Measurements from ENCODE around the gene HACD2.

The HACD2 gene

DNA sequence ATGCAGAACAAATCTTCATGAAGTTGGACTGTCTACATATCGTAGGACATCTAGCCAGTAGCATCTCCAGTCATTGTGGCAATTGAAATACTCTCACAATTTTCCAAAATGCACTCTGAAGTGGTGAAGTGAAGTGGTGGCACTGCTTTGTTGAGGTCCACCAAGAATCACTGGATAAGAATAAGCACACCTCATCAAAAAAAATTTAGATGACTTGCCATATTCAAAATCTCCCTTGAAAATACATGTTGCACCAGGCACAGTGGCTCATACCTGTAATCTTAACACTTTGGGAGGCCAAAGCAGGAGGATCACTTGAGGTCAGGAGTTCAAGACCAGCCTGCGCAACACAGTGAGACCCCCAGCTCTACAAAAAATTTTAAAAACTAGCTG lies 12.9 kb downstream of the HACD2 start:
- DNase-seq (ENCODE audit: low read depth in 2 of 2, low spot score in 1 of 2), result no peak

DNA sequence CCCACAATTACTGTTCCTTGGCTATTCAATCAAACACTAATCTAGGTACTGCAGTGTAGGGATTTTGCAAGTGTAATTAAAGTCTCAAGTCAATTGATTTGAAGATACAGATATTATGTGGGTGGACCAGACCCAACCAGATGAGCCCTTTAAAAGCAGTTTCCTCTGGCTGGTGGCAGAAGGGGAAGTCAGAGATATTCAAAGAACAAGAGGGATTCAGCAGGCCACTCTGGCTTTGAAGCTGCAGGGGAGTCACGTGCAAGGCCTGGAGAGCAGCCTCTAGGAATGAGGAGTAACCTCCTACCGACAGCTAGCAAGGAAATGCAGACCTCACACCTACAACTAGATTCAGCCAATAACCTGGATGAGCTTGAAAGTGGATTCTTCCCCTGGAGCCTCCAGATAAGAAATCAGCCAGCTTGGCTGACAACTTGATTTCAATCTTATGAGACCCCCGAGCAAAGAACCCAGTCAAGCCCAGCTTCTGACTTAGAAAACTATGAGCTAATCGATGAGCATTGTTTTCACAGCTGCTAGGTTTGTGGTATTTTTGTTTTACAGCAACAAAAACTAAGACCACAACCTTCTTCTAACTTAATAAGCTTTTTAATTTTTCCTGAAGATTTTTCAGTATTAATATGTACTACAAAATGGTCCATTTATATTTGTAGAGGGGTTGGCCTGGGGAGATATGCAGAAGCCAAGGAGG lies 13.4 kb downstream of the HACD2 start:
- no peak for DNase-seq (ENCODE audit: low read depth in 2 of 2, low spot score in 1 of 2)

DNA sequence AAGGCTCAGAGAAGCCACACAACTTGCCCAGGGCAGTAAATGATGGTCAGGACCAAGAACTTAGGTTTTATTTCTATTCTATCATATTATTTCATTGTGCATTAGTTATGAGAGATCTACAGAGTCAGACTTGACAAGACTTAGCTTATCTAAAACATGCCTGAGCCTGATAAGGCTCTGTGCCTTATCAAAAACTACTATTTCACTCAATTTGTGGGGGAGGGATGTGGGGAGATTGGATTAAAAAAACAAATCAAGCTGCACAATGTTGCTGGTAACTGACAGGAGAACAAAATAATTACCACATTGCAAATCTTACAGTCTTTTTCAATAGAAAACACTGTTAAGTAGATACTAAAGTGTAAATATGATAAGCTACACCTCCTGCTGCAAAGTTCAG lies 16.0 kb downstream of the HACD2 start:
- no peak for DNase-seq (ENCODE audit: low read depth in 2 of 2, low spot score in 1 of 2)

DNA sequence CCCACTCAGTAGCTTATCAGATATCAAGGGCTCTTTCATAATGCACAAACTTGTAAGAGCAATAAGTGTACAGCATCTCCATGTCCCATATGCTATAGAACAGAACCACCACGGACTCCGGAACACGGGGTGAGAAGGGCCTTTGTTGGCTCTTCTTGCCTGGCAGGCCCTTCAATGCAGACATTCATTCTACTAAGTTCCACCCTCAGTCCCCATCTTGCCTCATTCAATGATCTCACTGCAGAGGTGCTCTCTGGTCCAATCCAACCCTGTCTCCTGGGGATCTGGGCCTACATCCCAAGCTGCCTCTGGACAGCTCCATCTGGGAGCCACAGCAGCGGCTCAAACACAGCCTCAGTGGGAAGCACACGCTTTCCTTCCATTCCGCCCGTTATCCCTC lies 16.8 kb downstream of the HACD2 start:
- DNase-seq (ENCODE audit: low read depth in 2 of 2, low spot score in 1 of 2), result no peak

DNA sequence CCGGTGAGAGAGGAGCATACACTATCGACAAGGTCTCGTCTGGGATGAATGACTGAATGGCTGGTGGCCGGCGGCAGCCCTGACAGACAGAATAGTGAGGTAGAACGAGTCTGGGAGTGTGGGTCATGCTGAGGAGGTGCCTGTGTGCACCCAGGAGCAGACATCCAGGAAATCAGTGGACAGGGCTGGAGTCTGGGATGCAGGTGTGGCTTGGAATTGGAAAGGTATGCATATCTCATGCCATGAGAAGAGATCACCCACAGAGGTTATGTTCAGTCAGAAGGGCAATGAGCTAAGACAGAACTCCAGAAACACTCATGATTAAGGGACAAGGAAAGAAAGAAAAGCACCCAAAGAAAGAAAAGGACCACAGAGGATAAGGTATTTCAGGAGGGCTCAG lies 20.8 kb downstream of the HACD2 start:
- DNase-seq (ENCODE audit: low read depth in 2 of 2, low spot score in 1 of 2), result no peak

DNA sequence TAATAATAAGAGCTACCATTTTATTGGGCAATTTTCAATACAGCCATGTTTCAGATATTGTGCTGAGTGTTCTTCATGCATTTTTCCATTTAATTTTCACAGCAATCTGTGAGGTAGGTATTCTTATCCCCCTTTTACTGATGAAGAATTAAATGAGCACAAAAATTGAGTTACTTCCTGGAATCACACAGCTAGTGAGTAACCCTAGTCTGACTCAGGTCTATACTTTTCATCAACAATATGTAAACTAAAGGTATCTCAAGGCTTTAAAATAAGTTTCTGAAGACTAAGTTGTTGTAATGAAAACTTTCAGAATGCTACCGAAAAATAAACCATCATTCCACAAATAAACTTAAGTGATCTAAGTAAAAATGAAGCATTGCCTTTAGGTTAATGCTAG lies 22.3 kb downstream of the HACD2 start:
- DNase-seq (ENCODE audit: low read depth in 2 of 2, low spot score in 1 of 2), result no peak

DNA sequence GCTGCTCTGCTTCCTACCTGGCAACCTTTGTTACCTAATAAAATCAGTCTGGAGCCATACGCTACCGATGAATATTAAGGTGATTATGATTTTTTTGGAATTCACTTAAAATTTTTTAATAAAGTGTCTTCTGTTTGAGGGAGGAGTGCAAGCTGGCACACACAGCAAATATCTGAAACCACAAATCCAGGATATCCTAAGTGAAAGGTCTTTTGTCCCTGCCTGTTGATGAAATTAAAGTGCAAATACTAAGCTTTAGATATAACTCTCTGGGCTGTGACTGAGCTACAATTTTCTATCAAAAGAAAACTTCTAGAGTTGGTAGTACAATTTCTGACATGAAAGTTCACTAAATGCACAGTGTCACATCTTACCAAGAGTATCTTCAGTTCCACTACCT lies 23.7 kb downstream of the HACD2 start:
- DNase-seq (ENCODE audit: low read depth in 2 of 2, low spot score in 1 of 2), result no peak

DNA sequence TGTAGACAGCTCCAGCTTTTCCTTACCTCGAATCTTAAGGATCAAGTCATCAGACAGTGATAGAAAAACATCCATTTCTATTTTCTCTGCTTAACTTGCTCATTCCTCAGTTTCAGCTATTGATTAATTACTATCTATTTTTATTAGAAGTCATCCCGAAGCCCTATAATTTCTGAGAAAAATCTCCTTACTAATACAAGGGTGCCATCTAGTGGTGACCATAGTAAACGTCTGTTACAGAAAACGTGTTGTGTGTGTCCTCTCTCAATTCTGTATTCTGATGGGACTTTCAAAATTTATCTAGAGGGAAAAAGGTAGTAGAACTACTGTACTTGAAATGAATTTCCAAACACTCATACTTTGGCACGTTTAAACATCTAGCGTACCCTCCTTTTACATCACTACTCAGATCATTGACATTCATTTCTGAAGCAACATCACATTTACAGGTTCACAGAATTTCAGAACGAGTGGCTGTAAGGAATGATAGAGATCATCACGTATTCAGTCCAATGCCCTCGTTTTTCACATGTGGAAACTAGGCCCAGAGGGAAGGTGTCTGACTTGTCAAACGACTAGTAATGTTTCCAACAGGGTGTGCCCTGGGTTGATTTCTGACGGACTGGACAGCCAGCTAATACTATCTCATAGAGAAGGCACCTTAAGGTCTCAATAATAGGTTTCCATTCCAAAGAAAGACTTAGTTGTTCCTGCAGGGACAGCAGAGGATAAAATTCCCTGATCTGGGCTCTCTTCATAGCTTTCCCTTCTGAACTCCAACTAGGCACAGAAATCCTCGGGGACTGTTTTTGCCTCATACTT lies 25.6 kb downstream of the HACD2 start:
- no peak for DNase-seq (ENCODE audit: low read depth in 2 of 2, low spot score in 1 of 2)

DNA sequence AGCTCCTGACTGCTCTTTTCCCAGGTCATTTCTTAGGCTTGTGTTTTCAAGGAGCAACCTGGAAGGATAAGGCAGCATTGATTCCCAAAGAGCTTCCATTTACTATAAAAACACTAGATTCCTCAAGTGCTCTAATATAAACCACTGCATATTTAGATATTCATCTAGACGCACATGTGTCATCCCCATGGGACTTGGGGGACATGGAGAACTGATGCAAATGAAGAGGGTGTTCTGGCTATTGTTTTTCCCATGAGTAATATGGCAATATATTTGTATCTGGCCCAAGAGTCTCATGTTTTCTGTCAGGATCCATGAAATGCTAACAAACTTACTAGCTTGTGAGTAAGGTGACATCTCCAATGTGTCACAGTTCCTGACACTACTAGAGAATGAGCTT lies 31.3 kb downstream of the HACD2 start:
- DNase-seq (ENCODE audit: low read depth in 2 of 2, low spot score in 1 of 2), result no peak

DNA sequence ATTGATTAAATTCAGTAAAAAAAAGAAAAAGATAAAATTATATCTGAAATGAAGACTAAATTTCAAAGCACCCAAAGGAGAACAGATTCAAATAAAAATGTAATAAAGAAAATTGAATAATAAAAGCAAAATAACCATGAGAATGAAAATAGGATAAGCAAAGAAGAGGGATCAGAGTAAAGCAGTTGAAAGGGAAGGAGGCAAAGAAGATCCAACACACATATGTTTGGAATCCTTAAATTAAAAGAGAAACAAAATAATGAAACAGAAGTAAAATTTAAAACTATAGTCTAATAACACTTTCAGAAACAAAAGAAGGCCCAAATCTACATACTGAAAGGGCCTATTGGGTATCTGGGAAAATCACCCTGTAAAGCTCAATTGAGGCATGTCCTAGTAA lies 32.1 kb downstream of the HACD2 start:
- no peak for DNase-seq (ENCODE audit: low read depth in 2 of 2, low spot score in 1 of 2)

DNA sequence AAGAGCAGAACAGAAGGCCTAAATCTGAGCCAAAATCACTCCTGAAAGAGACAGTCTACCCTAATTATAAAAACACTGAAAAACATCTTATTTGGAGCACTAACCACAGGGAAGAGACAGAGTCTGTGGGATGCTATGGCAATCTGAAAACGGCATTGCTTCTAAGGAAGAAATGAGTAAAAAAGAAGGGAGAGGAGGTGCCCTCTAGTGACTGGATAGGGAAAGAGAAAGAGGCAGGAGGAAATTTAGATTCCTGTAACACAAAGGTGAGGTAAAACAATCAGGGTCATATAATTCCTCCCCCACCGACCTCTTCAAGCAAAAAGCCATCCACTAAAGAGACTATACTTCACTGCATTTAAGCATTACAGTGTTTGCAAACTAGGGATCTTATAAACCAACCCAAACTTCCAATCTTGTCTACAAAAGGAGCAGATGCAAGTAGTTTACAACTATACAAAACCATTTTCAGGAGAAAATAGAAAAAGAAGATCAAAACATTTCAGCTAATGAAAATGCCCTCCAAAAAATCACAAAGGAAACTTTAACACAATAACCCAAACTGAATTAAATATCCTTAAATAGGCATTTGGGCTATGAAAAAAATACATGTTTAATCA lies 32.6 kb downstream of the HACD2 start:
- DNase-seq (ENCODE audit: low read depth in 2 of 2, low spot score in 1 of 2), result no peak

DNA sequence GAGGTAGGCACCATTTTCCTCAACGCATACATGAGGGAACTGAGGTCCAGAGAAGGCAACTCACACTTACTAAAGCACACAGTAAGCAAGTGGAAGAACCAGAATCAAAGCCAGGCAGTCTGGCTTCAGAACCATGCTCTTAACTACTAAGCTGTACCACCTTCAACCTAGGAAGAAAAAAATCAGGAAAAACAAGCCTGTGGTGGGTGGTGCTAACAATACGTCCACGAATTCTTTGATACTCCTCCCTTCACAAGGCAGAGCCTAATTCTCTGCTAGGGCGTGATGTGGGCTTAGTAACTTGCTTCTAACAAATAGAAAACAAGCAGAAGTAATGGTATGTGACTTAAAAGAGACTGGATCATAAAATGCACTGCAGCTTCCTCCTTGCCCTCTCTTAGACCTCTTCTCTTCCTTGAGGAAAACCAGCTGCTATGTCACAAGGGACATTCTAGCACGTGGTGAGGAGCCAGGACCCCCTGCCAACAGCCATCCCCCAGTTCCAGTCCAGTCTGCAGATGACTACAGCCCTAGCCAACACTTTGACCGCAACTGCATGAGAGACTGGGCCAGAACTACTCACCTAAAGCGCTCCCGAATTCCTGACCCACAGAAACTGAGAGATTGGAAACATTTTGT lies 36.9 kb downstream of the HACD2 start:
- DNase-seq (ENCODE audit: low read depth in 2 of 2, low spot score in 1 of 2), result no peak

DNA sequence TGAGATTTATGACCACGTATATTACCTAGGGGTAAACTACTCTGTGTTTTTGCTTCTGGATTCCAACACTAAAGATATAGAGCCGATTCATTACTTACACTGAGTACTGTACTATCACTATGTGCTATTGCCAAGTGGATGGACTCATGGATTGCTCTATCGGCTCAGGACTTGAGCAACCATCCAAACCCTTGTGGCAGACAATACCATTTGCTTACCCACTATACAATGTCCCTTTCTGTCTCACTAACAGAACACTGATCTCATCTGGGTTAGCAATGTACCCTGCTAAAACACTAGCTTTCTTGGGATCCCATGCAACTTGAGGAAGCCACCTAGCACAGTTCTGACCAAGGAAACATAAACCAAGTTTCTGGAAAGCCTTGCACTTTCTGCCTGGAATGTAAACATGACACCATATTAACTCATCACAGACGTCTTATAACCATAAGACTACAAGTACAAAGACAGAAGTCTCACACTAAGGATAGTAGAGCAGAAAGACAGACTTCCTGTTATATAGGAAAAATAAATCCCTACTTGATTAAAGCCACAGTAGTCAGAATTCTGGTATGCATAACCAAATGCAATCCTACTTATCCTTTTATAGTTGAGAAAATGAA lies 38.6 kb downstream of the HACD2 start:
- DNase-seq (ENCODE audit: low read depth in 2 of 2, low spot score in 1 of 2), result no peak

DNA sequence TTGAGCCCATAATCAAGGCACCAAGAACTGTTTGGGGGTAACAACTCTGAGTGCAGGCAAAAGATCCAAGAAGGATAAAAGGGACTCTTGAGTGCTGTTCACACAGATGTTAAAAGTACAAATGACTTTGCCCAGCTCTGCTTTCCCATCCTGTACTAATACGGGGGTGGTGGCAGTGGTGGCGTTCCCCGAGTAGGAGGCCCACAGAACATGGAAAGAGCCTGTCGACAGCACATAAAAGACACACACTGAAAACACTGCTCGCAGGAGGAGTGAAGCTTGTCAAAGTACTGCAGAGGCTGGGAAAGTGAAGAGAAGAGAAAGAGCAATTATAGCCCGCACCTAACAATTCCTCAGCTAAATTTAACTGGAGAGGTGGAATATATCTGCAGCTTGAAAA lies 40.9 kb downstream of the HACD2 start:
- DNase-seq (ENCODE audit: low read depth in 2 of 2, low spot score in 1 of 2), result no peak

DNA sequence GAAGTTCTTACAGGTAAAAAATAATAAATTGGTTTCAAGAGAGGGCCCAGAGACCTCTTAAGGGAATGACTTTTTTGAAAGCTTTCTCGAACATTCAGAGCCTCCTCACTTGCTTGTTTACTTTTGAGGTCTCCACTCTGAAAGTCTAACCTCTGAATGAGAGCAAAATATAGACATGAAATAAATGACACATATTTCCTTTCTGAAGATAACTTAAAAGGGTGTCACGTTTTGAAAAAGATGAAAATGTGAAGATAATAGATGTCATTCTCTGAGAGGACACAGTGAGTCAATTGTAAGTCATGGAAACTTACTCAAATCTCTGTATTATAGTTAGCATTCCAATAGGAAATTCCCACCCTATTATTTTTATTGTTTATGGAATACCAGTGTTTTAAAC lies 44.6 kb downstream of the HACD2 start:
- no peak for DNase-seq (ENCODE audit: low read depth in 2 of 2, low spot score in 1 of 2)

DNA sequence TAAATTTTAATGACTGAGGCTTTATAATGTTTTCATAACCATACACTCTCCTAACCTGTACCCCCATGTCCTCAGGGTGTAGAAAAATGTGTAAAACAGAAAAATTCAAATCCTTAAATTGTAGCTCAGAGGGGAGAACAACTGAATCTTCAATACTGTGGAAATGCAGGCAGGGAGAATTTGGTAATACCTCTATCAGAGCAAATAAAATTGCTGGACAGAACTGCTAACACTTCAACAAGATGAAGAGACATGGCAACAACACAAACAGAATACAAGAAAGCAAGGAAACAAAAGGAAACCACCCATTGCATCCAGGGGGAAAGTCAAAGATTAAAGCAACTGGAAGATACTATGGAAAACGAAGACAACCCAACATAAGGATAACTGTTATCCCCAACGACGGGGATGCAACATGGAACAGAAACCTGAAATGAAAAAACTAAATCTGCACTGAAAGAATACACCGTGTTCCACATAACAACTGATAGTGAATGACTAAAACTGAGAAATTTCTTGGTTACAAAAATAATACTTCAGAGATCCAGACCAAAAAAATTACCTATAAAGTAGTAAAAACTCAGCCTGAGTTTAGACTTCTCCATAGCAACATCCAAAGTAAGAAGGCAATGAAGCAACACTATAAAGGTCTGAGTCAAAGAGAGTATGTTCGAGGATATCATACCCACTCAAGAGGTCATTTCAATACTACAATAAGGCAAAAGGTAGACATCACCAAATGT lies 48.5 kb downstream of the HACD2 start:
- no peak for DNase-seq (ENCODE audit: low read depth in 2 of 2, low spot score in 1 of 2)

DNA sequence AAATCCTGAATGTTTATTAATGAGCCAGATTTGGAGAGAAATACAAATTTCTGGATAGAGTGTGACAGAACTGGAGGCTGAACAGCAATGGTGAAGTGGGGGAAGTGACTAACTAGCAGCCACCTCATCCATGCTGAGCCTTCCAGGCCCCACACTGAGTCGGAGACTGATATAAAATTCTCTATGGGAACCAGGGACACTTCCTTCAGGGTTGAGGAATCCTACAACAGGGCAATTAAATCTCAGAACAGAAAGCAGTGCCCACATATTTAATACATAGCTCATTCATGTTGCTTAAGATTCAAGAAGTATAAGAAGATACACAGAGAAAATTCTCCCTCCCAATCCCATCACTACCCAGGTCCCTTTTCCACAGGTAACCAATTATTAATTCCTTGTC lies 49.3 kb downstream of the HACD2 start:
- no peak for DNase-seq (ENCODE audit: low read depth in 2 of 2, low spot score in 1 of 2)

DNA sequence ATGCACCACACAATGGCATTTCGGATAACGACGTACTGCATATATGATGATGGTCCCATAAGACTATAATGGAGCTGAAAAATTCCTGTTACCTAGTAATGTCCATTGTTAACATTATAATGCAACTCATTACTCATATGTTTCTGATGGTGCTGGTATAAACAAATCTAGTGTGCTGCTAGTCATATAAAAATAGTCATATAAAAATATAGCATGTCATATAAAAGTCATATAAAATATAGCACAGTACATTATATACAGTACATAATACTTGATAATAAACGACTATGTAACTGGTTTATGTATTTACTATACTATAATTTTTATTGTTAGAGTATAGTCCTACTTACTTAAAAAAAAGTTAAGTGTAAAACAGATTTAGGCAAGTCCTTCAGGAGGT lies 50.6 kb downstream of the HACD2 start:
- no peak for DNase-seq (ENCODE audit: low read depth in 2 of 2, low spot score in 1 of 2)

DNA sequence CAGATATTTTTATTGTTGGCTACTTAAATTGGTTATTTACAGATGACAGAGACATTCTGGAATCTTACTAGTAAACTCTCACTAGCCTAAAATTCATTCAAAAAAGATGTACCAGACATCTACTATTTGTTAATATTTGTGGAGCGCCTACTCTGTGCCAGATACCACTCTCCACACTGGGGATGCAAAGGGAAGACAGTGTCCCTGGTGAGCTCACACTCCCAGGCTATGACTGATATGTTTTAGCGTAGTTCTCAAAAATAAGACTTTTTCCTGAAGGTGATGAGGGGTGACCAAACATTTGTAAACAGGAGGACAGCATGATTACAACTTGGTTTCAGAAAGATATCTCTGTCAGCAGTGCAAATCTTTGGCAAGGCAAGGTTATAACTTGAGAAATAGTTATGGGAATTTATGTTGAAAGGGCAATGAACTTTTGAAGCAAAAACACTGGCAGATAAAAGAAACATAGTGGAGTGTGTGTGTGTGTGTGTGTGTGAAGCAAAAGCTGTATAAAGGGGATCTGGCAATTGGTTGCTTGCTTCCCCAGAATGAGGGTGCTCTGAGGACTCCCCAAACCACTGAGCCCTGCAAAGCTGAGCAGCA lies 51.2 kb downstream of the HACD2 start:
- DNase-seq (ENCODE audit: low read depth in 2 of 2, low spot score in 1 of 2), result no peak

DNA sequence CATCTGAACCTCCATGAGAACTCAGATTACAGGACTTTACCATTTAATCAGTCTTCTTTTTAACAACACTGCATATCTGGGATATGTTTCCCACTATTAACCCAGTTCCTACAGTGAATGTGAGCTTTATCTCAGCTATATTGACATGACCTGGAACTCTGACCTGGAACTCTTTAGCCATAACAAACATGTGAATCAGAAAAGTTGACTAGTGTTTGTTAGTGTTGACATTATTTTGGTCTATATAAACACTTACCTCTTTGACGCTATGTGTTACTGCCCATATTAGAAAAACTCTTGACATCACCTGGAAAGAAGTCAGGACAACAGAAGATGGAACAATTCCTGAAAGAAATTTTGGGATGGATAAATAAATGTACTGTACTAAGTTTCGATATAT lies 56.7 kb downstream of the HACD2 start:
- DNase-seq (ENCODE audit: low read depth in 2 of 2, low spot score in 1 of 2), result no peak
